Central memory CD8-positive, alpha-beta T cell (primary cell): ENCODE data around the gene C1QTNF12.

Source experiments
- ATAC-seq: fragments of 150-1000 bp; cut with Tn5 transposase; replicated peaks from 2 replicates; pipeline ENCODE4 v1.10.0; 2022; ENCODE audit warnings: mild to moderate bottlenecking, moderate FRiP score, moderate number of reproducible peaks; ENCODE audit not compliant: poor library complexity, severe bottlenecking; ENCODE audit errors: extremely low read depth
- DNase-seq, 2 donors: peaks; one replicate each; pipeline ENCODE4 v3.0.0; 2021; ENCODE audit warnings: low spot score in 2 of 2
- H3K27ac Mint-ChIP-seq: one replicate; pipeline ENCODE4 v1.8.0; 2022; ENCODE audit warnings: low read depth, mild to moderate bottlenecking, moderate library complexity, mixed read lengths
- H3K27me3 Mint-ChIP-seq: one replicate; pipeline ENCODE4 v1.8.0; 2022; ENCODE audit warnings: mixed read lengths
- H3K36me3 Mint-ChIP-seq: one replicate; pipeline ENCODE4 v1.8.0; 2022; ENCODE audit warnings: mild to moderate bottlenecking, moderate library complexity, mixed read lengths; ENCODE audit not compliant: insufficient read depth
- H3K4me1 Mint-ChIP-seq: one replicate; pipeline ENCODE4 v1.8.0; 2022; ENCODE audit warnings: mixed read lengths
- H3K4me3 Mint-ChIP-seq: one replicate; pipeline ENCODE4 v1.8.0; 2022; ENCODE audit warnings: mild to moderate bottlenecking, moderate library complexity, mixed read lengths
- H3K9me3 Mint-ChIP-seq: one replicate; pipeline ENCODE4 v1.8.0; 2022; ENCODE audit warnings: mixed read lengths

The C1QTNF12 gene

DNA sequence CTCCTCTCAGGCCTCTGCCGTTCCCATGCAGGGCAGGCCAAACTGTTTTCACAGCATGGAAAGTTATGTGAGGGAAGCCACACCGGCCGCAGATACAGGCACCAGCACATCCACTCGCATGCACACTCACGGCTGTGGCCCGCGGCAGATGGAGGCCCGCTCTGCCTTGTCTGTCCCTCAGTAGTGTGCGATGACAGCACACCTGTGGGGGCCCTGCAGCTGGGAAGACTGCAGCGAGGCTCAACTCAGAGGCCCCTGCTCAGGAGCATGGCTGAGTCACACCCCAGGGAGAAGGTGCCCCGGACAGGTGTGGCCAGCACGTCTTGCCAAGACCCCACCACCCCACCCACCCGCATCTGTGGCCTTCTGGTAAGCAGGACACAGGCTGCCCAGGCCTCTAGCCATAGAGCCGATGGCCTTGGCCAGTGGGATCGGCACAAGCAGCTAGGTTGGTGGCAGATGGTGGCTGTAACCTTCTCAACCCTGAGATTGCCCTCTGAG, 28.5 kb upstream of the C1QTNF12 start:
- no peak overlapping the region for H3K27ac Mint-ChIP-seq
- DNase-seq (no peak), ATAC-seq (no peak)
- H3K27me3 Mint-ChIP-seq = no peaks in the 10 kb centered on the region
- H3K36me3 Mint-ChIP-seq = peaks cover 8% of the 10 kb centered on the region
- peaks cover 26% of the 10 kb centered on the region for H3K4me1 Mint-ChIP-seq
- H3K9me3 Mint-ChIP-seq = no peaks in the 10 kb centered on the region
- peak overlapping the region; percentile 83 for H3K4me3 Mint-ChIP-seq

DNA sequence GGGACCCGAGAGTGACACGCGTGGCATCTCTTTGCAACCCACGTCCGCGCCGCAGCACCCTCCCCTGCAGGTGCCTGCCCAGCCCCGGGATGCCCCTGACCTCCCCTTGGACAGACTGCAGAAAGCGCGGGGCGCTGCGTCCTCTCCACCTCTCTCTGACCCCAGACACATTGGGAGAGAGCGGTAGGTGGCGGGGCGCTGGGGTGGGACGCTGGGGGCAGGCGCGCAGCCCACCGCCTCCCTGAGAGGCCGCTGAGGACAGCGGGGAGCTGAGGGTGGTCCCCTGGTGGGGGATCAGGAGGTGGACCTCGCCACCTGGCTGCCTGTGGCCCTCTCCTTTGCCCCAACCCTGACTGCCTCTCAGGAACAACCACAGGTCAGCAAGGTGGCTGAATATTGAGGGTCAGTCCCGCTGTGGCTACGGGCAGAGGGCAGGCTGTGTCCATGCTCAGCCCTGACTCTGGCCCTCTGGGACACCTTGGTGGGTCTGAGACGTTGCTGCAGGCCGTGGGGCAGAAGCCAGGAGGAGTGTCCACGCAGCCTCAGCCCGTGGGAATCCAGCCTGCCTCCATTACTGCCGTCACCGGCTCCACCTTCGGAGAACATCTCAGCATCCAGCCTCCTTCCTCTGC, 27.9 kb upstream of the C1QTNF12 start:
- DNase-seq (no peak), ATAC-seq (no peak)
- Mint-ChIP-seq H3K4me1 (peaks cover 29% of the 10 kb centered on the region), H3K4me3 (peak overlapping the region; percentile 83), H3K36me3 (peaks cover 9% of the 10 kb centered on the region), H3K27ac (no peak overlapping the region), H3K27me3 (no peaks in the 10 kb centered on the region), H3K9me3 (no peaks in the 10 kb centered on the region)

GRCh38 chr1:1273512-1274298, 27.2 kb upstream of the C1QTNF12 start, which contains the start of gene UBE2J2:
Gene UBE2J2, minus strand, starts transcription at chr1:1273854. Its CDS starts 5,862 bp downstream, at chr1:1267992.
- Mint-ChIP-seq H3K36me3 (peaks cover 12% of the 10 kb centered on the region), H3K9me3 (no peaks in the 10 kb centered on the region), H3K27ac (peak within 1 kb of the TSS; percentile 85), H3K4me1 (peaks cover 29% of the 10 kb centered on the region), H3K4me3 (peak within 1 kb of the TSS; percentile 83), H3K27me3 (no peaks in the 10 kb centered on the region)
- DNase-seq (peak; percentile 74 to 81), ATAC-seq (peak; percentile 98)

DNA sequence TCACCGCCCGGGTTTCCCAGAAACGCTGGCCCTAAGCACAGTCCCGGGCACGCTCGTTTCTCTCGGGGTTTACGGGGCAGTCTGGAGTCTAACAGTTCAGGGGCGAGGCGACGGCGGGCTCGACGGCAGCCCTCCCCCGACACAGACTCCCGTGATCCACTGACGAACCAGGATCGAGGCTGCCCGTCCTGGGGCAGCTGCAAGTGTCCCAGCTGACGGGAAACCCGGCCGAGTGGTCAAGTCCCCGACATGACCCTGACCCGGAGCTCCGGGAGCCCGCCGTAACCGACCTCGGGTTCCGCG, 26.6 kb upstream of the C1QTNF12 start:
- Mint-ChIP-seq H3K27ac (peak overlapping the region; percentile 85), H3K9me3 (no peaks in the 10 kb centered on the region), H3K4me3 (peak overlapping the region; percentile 83), H3K4me1 (peaks cover 30% of the 10 kb centered on the region), H3K27me3 (no peaks in the 10 kb centered on the region), H3K36me3 (peaks cover 12% of the 10 kb centered on the region)
- DNase-seq = no peak
- ATAC-seq = peak; percentile 3

DNA sequence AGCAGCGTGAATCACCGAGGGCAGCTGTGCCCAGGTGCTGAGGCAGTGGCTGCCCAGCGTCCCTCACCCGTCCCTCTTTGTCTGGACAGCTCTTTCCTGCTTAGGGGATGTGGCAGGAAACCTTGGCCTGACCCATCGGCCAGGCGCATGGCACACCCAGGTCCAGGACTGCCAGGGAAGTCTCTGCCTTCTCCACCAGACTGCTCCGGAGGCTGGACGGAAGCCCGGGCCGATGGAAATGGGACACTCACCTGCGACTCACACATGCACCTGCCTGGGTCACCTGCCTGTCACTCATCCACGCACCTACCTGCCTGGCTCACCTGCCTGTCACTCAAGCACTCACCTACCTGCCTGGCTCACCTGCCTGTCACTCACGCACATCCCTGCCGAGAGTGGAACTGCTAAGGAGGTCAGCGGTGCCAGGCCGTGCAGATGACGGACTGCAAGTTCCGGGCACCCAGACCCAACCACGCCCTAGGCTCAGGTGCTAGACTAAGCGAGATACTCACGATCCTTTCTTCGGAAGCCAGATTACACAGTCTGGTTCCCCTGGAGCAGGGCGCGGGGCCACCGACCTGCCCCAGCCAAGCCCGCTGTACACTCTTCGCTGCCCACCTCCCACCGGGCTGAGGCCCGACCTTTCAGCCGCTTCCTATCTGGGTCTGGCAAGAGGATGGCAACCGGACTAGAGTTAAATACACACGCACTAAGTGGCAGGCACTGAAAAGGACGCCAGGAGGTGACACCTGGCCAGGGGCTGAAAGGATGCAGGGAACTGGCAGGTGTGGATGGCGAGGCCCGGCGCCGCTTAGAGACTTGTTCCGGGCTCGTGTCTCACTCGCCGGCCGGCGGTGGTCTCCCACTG, 26.1 kb upstream of the C1QTNF12 start:
- Mint-ChIP-seq H3K4me1 (peaks cover 33% of the 10 kb centered on the region), H3K9me3 (no peaks in the 10 kb centered on the region), H3K36me3 (peaks cover 15% of the 10 kb centered on the region), H3K4me3 (peak overlapping the region; percentile 83), H3K27me3 (no peaks in the 10 kb centered on the region), H3K27ac (peak overlapping the region; percentile 85)
- DNase-seq (no peak), ATAC-seq (no peak)

GRCh38 chr1:1270813-1271212, 24.3 kb upstream of the C1QTNF12 start:
- peak overlapping the region; percentile 85 for H3K27ac Mint-ChIP-seq
- H3K4me1 Mint-ChIP-seq = peaks cover 38% of the 10 kb centered on the region
- H3K9me3 Mint-ChIP-seq = no peaks in the 10 kb centered on the region
- no peaks in the 10 kb centered on the region for H3K27me3 Mint-ChIP-seq
- peaks cover 19% of the 10 kb centered on the region for H3K36me3 Mint-ChIP-seq
- DNase-seq = no peak
- no peak for ATAC-seq
- H3K4me3 Mint-ChIP-seq = peak overlapping the region; percentile 57

DNA sequence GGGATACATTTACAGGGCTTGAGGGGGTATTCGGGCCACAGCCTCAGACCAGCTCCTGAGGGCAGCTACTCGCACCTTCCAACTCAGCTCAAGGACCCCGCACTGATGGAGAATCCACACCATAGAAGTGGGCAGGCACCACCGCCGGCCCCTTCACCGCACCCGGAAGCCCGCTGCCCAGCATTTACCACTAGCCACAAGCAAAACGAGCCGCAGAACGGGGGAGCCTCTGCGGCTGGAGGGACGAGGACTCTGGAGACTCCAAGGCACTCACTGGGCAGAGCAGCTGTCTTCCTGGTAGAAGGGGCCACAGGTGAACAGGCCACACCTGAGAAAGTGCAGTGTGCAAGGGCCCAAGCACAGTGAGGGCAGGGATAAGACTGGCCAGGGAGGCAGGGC, 21.8 kb upstream of the C1QTNF12 start:
- ATAC-seq (no peak), DNase-seq (no peak)
- Mint-ChIP-seq H3K27ac (no peak overlapping the region), H3K36me3 (peaks cover 28% of the 10 kb centered on the region), H3K4me3 (no peak overlapping the region), H3K27me3 (no peaks in the 10 kb centered on the region), H3K9me3 (no peaks in the 10 kb centered on the region), H3K4me1 (peaks cover 38% of the 10 kb centered on the region)

DNA sequence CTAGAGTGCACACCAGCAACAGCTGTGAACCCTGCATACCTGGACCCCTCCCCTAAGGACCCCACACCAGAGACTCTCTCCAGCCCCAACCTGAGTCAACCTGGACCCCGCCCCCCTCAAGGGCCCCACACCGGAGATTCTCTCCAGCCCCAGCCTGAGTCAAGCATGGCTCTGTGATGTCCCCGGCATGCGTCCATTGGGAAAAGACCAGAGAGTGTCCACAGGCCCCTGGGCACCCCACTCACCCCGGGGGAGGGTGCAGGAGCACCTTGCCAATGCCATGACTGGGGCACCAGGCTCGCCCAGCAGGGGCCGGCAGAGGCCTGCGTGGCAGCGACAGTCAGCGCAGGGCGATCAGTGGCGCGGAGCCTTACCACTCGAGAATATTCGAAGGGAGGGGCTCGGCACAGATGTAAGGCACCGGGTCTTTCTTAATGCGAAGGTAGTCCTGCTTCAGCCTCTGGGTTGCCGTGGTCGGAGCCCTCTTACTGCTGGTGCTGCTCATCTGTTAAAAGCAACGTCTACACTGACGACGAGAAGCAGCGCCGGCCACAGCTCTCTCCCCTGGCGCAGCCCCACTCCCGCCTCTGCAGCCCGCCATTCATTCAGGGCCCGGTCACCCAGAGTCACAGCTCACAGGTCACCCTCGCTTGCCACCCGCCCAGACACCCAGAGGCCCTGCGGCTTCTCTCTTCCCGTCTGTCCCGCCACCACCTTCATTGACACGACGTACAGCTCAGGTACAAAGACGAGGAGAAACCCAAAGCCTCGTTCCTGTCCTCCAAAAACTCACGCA, 21.2 kb upstream of the C1QTNF12 start:
- Mint-ChIP-seq H3K27me3 (no peaks in the 10 kb centered on the region), H3K27ac (no peak overlapping the region), H3K36me3 (peaks cover 30% of the 10 kb centered on the region), H3K9me3 (no peaks in the 10 kb centered on the region), H3K4me1 (peaks cover 35% of the 10 kb centered on the region), H3K4me3 (no peak overlapping the region)
- ATAC-seq (no peak), DNase-seq (no peak)

DNA sequence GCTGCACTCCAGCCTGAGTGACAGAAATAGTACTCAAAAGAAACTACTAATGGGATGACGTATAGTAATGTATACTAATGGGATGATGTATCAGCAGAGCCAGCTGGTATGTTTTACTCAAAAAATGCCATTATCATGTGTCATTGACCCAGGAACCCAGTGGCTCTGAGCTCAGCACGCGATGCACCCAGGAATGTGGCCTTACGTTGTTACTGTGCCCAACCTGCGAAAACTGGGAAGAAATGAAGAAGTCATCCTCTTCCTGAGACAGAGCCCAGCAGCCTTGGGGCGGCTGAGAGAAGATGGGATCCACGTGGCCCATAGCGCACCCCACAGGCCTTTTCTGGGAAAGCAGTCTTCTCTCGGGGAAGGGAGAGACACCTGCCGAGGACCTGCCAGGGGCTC, 18.3 kb upstream of the C1QTNF12 start:
- DNase-seq = no peak
- ATAC-seq = no peak
- Mint-ChIP-seq H3K4me3 (no peak overlapping the region), H3K4me1 (peaks cover 22% of the 10 kb centered on the region), H3K27me3 (no peaks in the 10 kb centered on the region), H3K36me3 (peaks cover 42% of the 10 kb centered on the region), H3K9me3 (no peaks in the 10 kb centered on the region), H3K27ac (peak overlapping the region; percentile 9)

DNA sequence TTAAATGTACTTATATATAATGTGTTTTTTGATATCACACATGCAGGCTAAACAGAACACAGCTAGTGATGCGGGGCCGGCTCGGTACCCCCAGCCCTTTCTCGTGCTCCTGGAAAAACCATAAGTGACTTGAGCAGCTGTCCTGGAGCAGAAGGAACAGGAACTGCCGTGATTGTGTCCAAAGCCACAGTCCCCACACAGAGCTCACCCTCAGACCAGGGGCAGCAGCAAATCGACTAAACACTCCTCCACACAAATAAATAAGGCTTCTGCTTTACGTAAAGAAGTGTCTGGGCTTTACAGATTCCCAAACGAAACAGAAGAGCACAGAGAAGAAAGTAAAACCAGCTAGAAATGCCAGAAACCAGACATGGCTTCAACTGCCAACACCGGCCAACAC, 17.5 kb upstream of the C1QTNF12 start:
- DNase-seq (no peak), ATAC-seq (no peak)
- peaks cover 24% of the 10 kb centered on the region for H3K4me1 Mint-ChIP-seq
- H3K4me3 Mint-ChIP-seq = no peak overlapping the region
- no peaks in the 10 kb centered on the region for H3K27me3 Mint-ChIP-seq
- no peak overlapping the region for H3K27ac Mint-ChIP-seq
- peaks cover 43% of the 10 kb centered on the region for H3K36me3 Mint-ChIP-seq
- no peaks in the 10 kb centered on the region for H3K9me3 Mint-ChIP-seq

- DNase-seq (no peak), ATAC-seq (no peak)
- H3K27ac Mint-ChIP-seq = no peak overlapping the region
- H3K9me3 Mint-ChIP-seq = no peaks in the 10 kb centered on the region
- H3K27me3 Mint-ChIP-seq = no peaks in the 10 kb centered on the region
- no peak overlapping the region for H3K4me3 Mint-ChIP-seq
- H3K36me3 Mint-ChIP-seq = peaks cover 39% of the 10 kb centered on the region
- H3K4me1 Mint-ChIP-seq = peaks cover 23% of the 10 kb centered on the region
These were observed 16.2 kb upstream of the C1QTNF12 start for GRCh38 chr1:1262758-1263157.

DNA sequence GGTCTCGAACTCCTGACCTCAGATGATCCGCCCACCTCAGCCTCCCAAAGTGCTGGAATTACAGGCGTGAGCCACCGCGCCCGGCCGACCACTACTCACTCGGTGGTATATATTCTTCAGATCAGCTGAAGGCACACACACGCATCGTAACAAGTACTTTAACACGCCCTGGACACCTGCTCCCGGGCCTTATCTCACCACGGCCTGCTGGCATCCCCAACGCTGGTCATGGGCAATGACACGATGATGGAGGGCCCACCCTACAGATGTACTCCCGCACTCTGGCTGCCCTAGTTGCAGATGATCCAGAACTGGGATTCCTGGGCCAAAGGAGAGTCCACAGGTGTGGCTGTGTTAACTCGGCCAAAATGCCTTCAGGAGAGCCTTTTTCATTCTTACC, 15.5 kb upstream of the C1QTNF12 start:
- DNase-seq = no peak
- peaks cover 42% of the 10 kb centered on the region for H3K36me3 Mint-ChIP-seq

More for the DNA sequence above, 15.5 kb upstream of the C1QTNF12 start:
- Mint-ChIP-seq H3K27me3 (no peaks in the 10 kb centered on the region), H3K27ac (no peak overlapping the region), H3K9me3 (no peaks in the 10 kb centered on the region), H3K4me1 (peaks cover 22% of the 10 kb centered on the region), H3K4me3 (no peak overlapping the region)
- ATAC-seq = no peak
